WERI-Rb-1 (cell line): ENCODE data around the gene DNAH1.
A peak's percentile ranks its signal among the peaks of the same experiment; 100 is the strongest.

Experiments
- DNase-seq: peaks from one replicate; pipeline ENCODE4 v3.0.0-alpha.2; 2020
- H3K27ac ChIP-seq: fragments of 250-450 bp; sonication (Bioruptor Pico); 2 replicates; pipeline ENCODE4 v1.5.1; 2020; ENCODE audit warnings: mild to moderate bottlenecking, moderate library complexity
- H3K27me3 ChIP-seq: fragments of 250-450 bp; sonication (Bioruptor Pico); 2 replicates; pipeline ENCODE4 v1.5.1; 2021; ENCODE audit warnings: mild to moderate bottlenecking, low read depth, moderate library complexity; ENCODE audit not compliant: insufficient read depth, severe bottlenecking
- H3K36me3 ChIP-seq: fragments of 250-450 bp; sonication (Bioruptor Pico); 2 replicates; pipeline ENCODE4 v1.5.1; 2020; ENCODE audit warnings: mild to moderate bottlenecking, moderate library complexity
- H3K4me3 ChIP-seq: 2 replicates; pipeline ENCODE4 v1.5.1; 2011; ENCODE audit warnings: low read depth, mild to moderate bottlenecking, control low read depth, low read length
- H3K9me3 ChIP-seq: fragments of 250-450 bp; sonication (Bioruptor Pico); 2 replicates; pipeline ENCODE4 v1.5.1; 2021; ENCODE audit warnings: mild to moderate bottlenecking, moderate library complexity; ENCODE audit not compliant: severe bottlenecking
- CTCF ChIP-seq: IDR thresholded peaks from 2 replicates; pipeline ENCODE4 v1.5.1; 2011; ENCODE audit warnings: low read depth, mild to moderate bottlenecking, control low read depth, inconsistent platforms, low read length

Gene DNAH1

DNA sequence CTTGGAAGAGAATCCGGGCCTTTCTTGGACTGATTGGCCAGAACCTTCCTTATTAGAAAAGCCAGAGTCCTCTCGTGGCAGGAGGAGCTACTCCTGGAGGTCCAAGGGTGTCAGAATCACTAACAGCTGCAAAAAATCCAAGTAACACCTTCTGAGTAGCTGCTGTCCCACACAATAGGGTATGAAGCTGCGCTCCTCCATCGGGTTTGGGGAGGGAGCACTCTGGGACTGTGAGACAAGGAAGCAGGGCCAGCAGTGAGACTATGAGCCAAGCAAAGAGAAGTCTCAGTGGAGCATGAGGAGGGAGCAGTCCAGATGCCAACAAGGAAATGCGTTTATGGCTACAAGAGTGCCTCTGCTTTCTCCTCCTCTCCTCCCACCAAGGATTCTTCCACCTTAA lies 107.1 kb downstream of the DNAH1 start:
- Histone ChIP-seq H3K27ac (no peak overlapping the region), H3K36me3 (no peaks in the 10 kb centered on the region), H3K4me3 (no peak overlapping the region), H3K27me3 (no peaks in the 10 kb centered on the region), H3K9me3 (no peaks in the 10 kb centered on the region)
- TF ChIP-seq CTCF: no peak
- DNase-seq: no peak

DNA sequence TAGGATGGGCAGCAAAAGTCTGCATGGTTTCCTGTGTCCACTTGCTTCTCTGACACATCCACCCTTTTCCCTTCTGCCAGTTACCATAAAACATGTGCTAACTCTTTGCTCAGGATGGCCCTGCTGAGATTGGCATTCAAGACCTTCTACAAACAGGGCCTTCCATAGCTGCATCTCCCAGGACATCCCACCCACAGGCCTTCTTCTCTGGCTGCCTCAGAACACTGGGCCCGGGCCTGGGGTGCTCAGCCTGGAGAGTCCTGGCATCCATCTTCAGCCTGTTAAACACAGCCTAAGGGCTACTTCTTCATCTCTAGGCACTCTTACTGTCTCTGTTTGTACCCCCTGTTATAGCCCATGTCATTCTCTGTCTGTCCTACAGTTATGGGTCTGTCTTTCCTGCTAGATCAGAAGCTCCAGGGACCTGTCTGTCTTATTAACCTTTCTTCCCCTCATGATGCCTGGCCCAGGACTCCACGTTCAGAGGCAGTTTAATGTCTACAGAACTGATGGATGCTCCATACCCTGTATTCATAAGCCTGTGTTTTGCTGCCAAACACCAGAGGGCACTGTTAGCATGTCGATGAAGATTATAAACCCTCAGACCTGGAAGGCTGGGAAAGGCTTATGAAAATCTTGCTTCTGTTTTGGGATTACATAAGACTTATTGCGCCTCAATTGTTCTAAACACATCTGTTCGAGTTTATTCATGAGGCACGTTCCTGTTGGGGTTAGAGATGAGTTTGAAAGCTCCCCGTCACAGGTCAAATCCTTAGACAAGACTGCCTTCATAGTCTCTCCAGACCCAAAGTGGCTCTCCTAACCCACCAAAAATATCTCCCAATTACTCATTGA lies 112.3 kb downstream of the DNAH1 start:
- peak; percentile 69 for DNase-seq
- Histone ChIP-seq H3K4me3 (no peak overlapping the region), H3K27ac (no peak overlapping the region), H3K27me3 (no peaks in the 10 kb centered on the region), H3K9me3 (no peaks in the 10 kb centered on the region), H3K36me3 (no peaks in the 10 kb centered on the region)
- peak; percentile 69 for TF ChIP-seq CTCF

GRCh38 chr3:52429031-52429430 lies 112.9 kb downstream of the DNAH1 start:
- no peaks in the 10 kb centered on the region for H3K36me3 ChIP-seq
- no peak overlapping the region for H3K4me3 ChIP-seq
- DNase-seq: peak; percentile 6
- no peaks in the 10 kb centered on the region for H3K9me3 ChIP-seq
- H3K27me3 ChIP-seq: no peaks in the 10 kb centered on the region
- H3K27ac ChIP-seq: no peak overlapping the region
- TF ChIP-seq CTCF: no peak

GRCh38 chr3:52429779-52430415 lies 113.8 kb downstream of the DNAH1 start:
- no peak for DNase-seq
- H3K4me3 ChIP-seq: no peak overlapping the region
- H3K27ac ChIP-seq: no peak overlapping the region
- no peaks in the 10 kb centered on the region for H3K27me3 ChIP-seq
- no peaks in the 10 kb centered on the region for H3K9me3 ChIP-seq
- TF ChIP-seq CTCF: no peak
- no peaks in the 10 kb centered on the region for H3K36me3 ChIP-seq

DNA sequence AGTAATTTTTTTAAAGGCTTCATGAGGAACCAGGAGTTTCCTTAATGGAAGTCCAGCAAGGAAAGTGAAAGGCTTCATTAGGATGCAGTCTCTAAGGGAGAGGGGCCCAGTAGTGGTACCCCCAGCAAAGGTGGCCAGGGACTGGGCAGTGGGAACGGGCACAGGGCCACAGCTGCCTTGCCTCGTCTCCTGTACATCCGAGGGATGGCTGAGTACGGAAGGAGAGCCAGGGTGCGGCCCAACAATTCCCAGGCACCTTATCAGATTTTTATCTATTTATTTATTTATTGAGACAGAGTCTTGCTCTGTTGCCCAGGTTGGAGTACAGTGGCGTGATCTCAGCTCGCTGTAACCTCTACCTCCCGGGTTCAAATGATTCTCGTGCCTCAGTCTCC lies 114.3 kb downstream of the DNAH1 start:
- Histone ChIP-seq H3K4me3 (no peak overlapping the region), H3K9me3 (no peaks in the 10 kb centered on the region), H3K27me3 (no peaks in the 10 kb centered on the region), H3K36me3 (no peaks in the 10 kb centered on the region), H3K27ac (no peak overlapping the region)
- DNase-seq: no peak
- no peak for TF ChIP-seq CTCF
